Ishikawa (cell line): ENCODE results near the gene ARFGAP3.

Source experiments
- CEBPB ChIP-seq: IDR thresholded peaks from 2 replicates; pipeline ENCODE4 v1.6.1; 2012
- CREB1 ChIP-seq: IDR thresholded peaks from 2 replicates; pipeline ENCODE4 v1.6.1; 2012; ENCODE audit warnings: low read depth
- EGR1 ChIP-seq: IDR thresholded peaks from 2 replicates; pipeline ENCODE4 v1.6.1; 2012
- EP300 ChIP-seq: IDR thresholded peaks from 2 replicates; pipeline ENCODE4 v1.6.1; 2012; ENCODE audit warnings: borderline replicate concordance
- FOXM1 ChIP-seq: IDR thresholded peaks from 2 replicates; pipeline ENCODE4 v1.6.1; 2012; ENCODE audit warnings: low read depth, borderline replicate concordance
- MAX ChIP-seq: IDR thresholded peaks from 2 replicates; pipeline ENCODE4 v1.6.1; 2012
- NFIC ChIP-seq: IDR thresholded peaks from 2 replicates; pipeline ENCODE4 v1.6.1; 2012
- RAD21 ChIP-seq: IDR thresholded peaks from 2 replicates; pipeline ENCODE4 v1.6.1; 2012; ENCODE audit warnings: low read depth
- REST ChIP-seq: IDR thresholded peaks from 2 replicates; pipeline ENCODE4 v1.6.1; 2012; ENCODE audit warnings: low read depth, mild to moderate bottlenecking
- TAF1 ChIP-seq: IDR thresholded peaks from 2 replicates; pipeline ENCODE4 v1.6.1; 2012; ENCODE audit warnings: low read depth, mild to moderate bottlenecking
- TCF12 ChIP-seq: IDR thresholded peaks from 2 replicates; pipeline ENCODE4 v1.6.1; 2012; ENCODE audit warnings: low read depth
- TEAD4 ChIP-seq: IDR thresholded peaks from 2 replicates; pipeline ENCODE4 v1.6.1; 2012
- USF1 ChIP-seq: IDR thresholded peaks from 2 replicates; pipeline ENCODE4 v1.6.1; 2012
- YY1 ChIP-seq: IDR thresholded peaks from 2 replicates; pipeline ENCODE4 v1.6.1; 2012; ENCODE audit warnings: low read depth
- ZBTB7A ChIP-seq: IDR thresholded peaks from 2 replicates; pipeline ENCODE4 v1.6.1; 2012; ENCODE audit warnings: low read depth

Gene ARFGAP3

GRCh38 chr22:42881982-42882656 lies 25.0 kb upstream of the ARFGAP3 start:
- peak; percentile 55 for TF ChIP-seq NFIC
- TF ChIP-seq TEAD4: no peak
- peak; percentile 76 for TF ChIP-seq TCF12
- TF ChIP-seq YY1: no peak
- peak; percentile 55; the same call in 1 of the 2 replicates for TF ChIP-seq USF1
- no peak for TF ChIP-seq ZBTB7A
- TF ChIP-seq MAX: peak; percentile 65; the same call in 1 of the 2 replicates

GRCh38 chr22:42881298-42881697 lies 24.2 kb upstream of the ARFGAP3 start:
- TF ChIP-seq FOXM1 (no peak), EGR1 (no peak)

- TF ChIP-seq RAD21 (peak; percentile 24; the same call in 1 of the 2 replicates), REST (no peak)
Observed at GRCh38 chr22:42880815-42881214, 23.7 kb upstream of the ARFGAP3 start.

GRCh38 chr22:42879371-42880021 lies 22.4 kb upstream of the ARFGAP3 start:
- TF ChIP-seq YY1: no peak
- TF ChIP-seq ZBTB7A: no peak
- TF ChIP-seq TEAD4: no peak
- peak; percentile 30; the same call in 1 of the 2 replicates for TF ChIP-seq MAX
- TF ChIP-seq EP300: no peak
- TF ChIP-seq CREB1: no peak
- no peak for TF ChIP-seq TAF1
- no peak for TF ChIP-seq EGR1

- no peak for TF ChIP-seq MAX
- no peak for TF ChIP-seq TEAD4
- no peak for TF ChIP-seq REST
- no peak for TF ChIP-seq YY1
- TF ChIP-seq TAF1: no peak
- TF ChIP-seq CREB1: no peak
- no peak for TF ChIP-seq NFIC
- no peak for TF ChIP-seq CEBPB
Observed at GRCh38 chr22:42878561-42879305, 21.7 kb upstream of the ARFGAP3 start.

GRCh38 chr22:42877597-42878340 lies 20.7 kb upstream of the ARFGAP3 start:
- TF ChIP-seq CEBPB: no peak
- TF ChIP-seq ZBTB7A: no peak
- TF ChIP-seq RAD21: no peak
- TF ChIP-seq TAF1: no peak
- TF ChIP-seq EGR1: no peak
- no peak for TF ChIP-seq CREB1
- TF ChIP-seq NFIC: no peak
